Measurements from ENCODE around the gene PNMA8A. TPM values are rescaled to one million over a fixed set of nuclear protein-coding genes. Genes with fewer than 3 reads are reported as not detected.

PNMA8A gene
- total and polyA plus RNA-seq, 2 donors (not counting 1 experiment from before 2014, with no cell fraction given), result not detected

DNA sequence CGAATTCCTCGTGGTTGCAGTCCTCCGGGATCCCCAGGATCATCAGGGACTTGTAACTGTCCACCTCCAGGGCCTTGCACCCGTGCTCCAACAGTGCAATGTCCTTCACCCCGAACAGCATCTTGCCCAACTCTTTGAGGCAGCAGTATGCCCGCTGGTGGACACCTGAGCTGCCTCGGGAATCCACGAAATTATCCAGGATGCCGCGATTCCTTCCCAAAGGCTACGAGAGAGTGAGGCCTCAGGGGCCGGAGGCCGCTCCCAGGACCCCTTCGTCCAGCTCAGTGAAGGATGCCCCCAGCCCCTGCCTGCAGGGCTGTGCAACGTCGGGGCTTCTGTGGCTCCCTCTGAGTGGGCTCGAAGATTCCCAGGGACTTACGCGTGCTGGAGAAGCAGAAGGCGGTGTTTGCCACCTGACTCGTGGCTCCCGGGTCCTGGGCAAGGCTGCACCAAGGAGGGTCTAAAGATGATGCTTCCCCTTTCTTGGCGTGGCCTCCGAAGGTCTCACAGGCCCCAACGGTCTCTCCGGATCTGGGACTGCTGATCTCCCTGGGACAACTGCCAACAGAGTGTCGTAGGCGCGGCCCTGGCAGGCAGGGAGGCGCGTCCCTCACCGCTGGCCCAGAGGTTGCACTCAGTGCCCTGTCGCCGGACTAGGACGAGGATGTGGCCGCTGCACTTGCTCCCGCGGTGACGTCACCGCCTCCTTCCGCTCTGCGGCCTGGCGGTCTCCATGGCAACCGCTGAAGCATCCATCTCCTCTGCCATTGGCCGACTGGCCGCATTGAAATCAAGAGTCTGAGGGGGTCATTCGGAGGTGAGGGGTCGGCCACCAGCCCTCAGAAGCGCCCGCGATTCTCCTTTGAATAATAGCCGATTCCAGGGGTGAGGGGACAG is 42.9 kb downstream of the PNMA8A start, which contains the start of gene PNMA8C:
Gene PNMA8C (minus strand): TSS at position 698 of the 897 bp plus-strand sequence. CDS start 577 bp downstream, at position 121.
- no peaks in the 10 kb centered on the region for H4K20me1 ChIP-seq (ENCODE audit: control insufficient read depth, insufficient read depth, low read length, poor library complexity, severe bottlenecking)
- H3K9me3 ChIP-seq (ENCODE audit: control extremely low read depth in 1 of 3, control insufficient read depth in 2 of 3, insufficient read depth in 1 of 3, low read length in 2 of 3), result peaks cover 0 to 5% (median 0%) of the 10 kb centered on the region in 3 donors
- H3K9ac ChIP-seq (ENCODE audit: low read length), result peak within 1 kb of the TSS; percentile 54
- Mint-ChIP-seq H3K4me1 (peaks cover 21% of the 10 kb centered on the region), H3K9me3 (ENCODE audit: insufficient read depth) (no peaks in the 10 kb centered on the region), H3K27me3 (peaks cover 58% of the 10 kb centered on the region), H3K4me3 (peak within 1 kb of the TSS; percentile 80), H3K27ac (no peak within 1 kb of the TSS)
- H3K27ac ChIP-seq (ENCODE audit: low read length in 2 of 2), result no peak within 1 kb of the TSS
- H3K4me1 ChIP-seq (ENCODE audit: control insufficient read depth in 2 of 2, insufficient read depth in 2 of 2, low read length in 2 of 2), result peaks cover 19 to 21% of the 10 kb centered on the region in 2 donors
- peak within 1 kb of the TSS; percentile 34 for H2AFZ ChIP-seq (ENCODE audit: insufficient read depth, low read depth, low read length, poor library complexity, severe bottlenecking)
- POLR2A ChIA-PET, result no interaction called here
- peaks cover 0 to 48% (median 26%) of the 10 kb centered on the region in 4 experiments for H3K27me3 ChIP-seq (replicated peaks in 1 of 4; ENCODE audit: control extremely low read depth in 1 of 4, control insufficient read depth in 3 of 4, insufficient read depth in 4 of 4, low read length in 3 of 4)
- CTCF ChIA-PET, result no interaction called here
- peak within 1 kb of the TSS; percentile 70 for H3K4me2 ChIP-seq (replicated peaks; ENCODE audit: low read depth, low read length, poor library complexity, severe bottlenecking)
- TF ChIP-seq, protein P1, sequence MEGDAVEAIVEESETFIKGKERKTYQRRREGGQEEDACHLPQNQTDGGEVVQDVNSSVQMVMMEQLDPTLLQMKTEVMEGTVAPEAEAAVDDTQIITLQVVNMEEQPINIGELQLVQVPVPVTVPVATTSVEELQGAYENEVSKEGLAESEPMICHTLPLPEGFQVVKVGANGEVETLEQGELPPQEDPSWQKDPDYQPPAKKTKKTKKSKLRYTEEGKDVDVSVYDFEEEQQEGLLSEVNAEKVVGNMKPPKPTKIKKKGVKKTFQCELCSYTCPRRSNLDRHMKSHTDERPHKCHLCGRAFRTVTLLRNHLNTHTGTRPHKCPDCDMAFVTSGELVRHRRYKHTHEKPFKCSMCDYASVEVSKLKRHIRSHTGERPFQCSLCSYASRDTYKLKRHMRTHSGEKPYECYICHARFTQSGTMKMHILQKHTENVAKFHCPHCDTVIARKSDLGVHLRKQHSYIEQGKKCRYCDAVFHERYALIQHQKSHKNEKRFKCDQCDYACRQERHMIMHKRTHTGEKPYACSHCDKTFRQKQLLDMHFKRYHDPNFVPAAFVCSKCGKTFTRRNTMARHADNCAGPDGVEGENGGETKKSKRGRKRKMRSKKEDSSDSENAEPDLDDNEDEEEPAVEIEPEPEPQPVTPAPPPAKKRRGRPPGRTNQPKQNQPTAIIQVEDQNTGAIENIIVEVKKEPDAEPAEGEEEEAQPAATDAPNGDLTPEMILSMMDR (IDR thresholded peaks at IDR 0.05), result no peak
- TF ChIP-seq EZH2 (IDR thresholded peaks at IDR 0.05; ENCODE audit: borderline replicate concordance, insufficient read depth, low read depth, low read length, poor library complexity, severe bottlenecking), result no peak
- peak within 1 kb of the TSS in 3 of 5 experiments; percentile 23 to 43 (median 34) for H3K4me3 ChIP-seq (ENCODE audit: control extremely low read depth in 1 of 5, extremely low read depth in 1 of 5, insufficient read depth in 1 of 5, low read depth in 2 of 5, low read length in 4 of 5)
- ATAC-seq (ENCODE audit: low read depth), result peak; percentile 31
- intact Hi-C loops (cut with micrococcal nuclease), result no loop called here
- WGBS (ENCODE audit: insufficient coverage), result 28% methylated on average over 48 of the region's 52 CpGs
- no peaks in the 10 kb centered on the region for H3K79me2 ChIP-seq (ENCODE audit: control insufficient read depth, insufficient read depth, low read length)
- H3K36me3 ChIP-seq (replicated peaks in 1 of 2; ENCODE audit: control extremely low read depth in 1 of 2, control insufficient read depth in 1 of 2, extremely low read depth in 1 of 2, insufficient read depth in 2 of 2, low read length in 1 of 2), result no peaks in the 10 kb centered on the region
- DNase-seq, result peak; percentile 68

DNA sequence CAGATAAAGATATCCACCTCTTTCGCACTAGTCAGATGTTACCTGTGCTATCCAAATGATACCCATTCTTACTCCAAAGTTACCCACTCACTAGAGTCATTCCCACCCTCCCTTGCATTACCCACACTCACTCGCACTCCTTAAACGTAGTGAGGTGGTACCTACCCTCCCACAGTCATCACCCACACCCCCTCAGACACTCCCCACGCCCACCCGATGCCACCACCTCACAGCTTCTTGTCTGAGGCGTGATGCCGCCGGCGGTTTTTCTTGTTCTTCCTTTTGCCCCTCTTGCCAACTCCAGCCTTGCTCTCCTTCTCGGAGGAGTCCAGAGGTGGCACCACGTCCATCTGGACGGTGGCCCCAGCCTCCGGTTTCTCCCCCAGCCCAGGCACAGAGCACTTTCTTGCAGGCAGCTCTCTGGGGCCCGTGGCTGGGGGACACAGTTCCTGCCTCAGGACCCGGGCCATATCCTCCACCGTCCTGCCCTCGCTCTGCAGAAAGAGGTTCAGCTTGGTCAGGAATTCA is 43.8 kb downstream of the PNMA8A start:
- no peak for TF ChIP-seq EZH2 (IDR thresholded peaks at IDR 0.05; ENCODE audit: borderline replicate concordance, insufficient read depth, low read depth, low read length, poor library complexity, severe bottlenecking)
- TF ChIP-seq, protein P1 (IDR thresholded peaks at IDR 0.05), result no peak
- Histone ChIP-seq H3K27me3 (replicated peaks in 1 of 4; ENCODE audit: control extremely low read depth in 1 of 4, control insufficient read depth in 3 of 4, insufficient read depth in 4 of 4, low read length in 3 of 4) (peaks cover 0 to 48% (median 26%) of the 10 kb centered on the region in 4 experiments), H3K36me3 (replicated peaks in 1 of 2; ENCODE audit: control extremely low read depth in 1 of 2, control insufficient read depth in 1 of 2, extremely low read depth in 1 of 2, insufficient read depth in 2 of 2, low read length in 1 of 2) (no peaks in the 10 kb centered on the region), H3K4me1 (ENCODE audit: control insufficient read depth in 2 of 2, insufficient read depth in 2 of 2, low read length in 2 of 2) (peaks cover 19 to 21% of the 10 kb centered on the region in 2 donors), H3K27ac (ENCODE audit: low read length in 2 of 2) (no peak overlapping the region), H3K4me3 (ENCODE audit: control extremely low read depth in 1 of 5, extremely low read depth in 1 of 5, insufficient read depth in 1 of 5, low read depth in 2 of 5, low read length in 4 of 5) (no peak overlapping the region), H3K9ac (ENCODE audit: low read length) (no peak overlapping the region), H2AFZ (ENCODE audit: insufficient read depth, low read depth, low read length, poor library complexity, severe bottlenecking) (no peak overlapping the region), H3K79me2 (ENCODE audit: control insufficient read depth, insufficient read depth, low read length) (no peaks in the 10 kb centered on the region), H4K20me1 (ENCODE audit: control insufficient read depth, insufficient read depth, low read length, poor library complexity, severe bottlenecking) (no peaks in the 10 kb centered on the region), H3K9me3 (ENCODE audit: control extremely low read depth in 1 of 3, control insufficient read depth in 2 of 3, insufficient read depth in 1 of 3, low read length in 2 of 3) (peaks cover 0 to 5% (median 0%) of the 10 kb centered on the region in 3 donors), H3K4me2 (replicated peaks; ENCODE audit: low read depth, low read length, poor library complexity, severe bottlenecking) (no peak overlapping the region)
- intact Hi-C loops (cut with micrococcal nuclease), result no loop called here
- no peaks in the 10 kb centered on the region for H3K9me3 Mint-ChIP-seq (ENCODE audit: insufficient read depth)
- ChIA-PET POLR2A (no interaction called here), CTCF (no interaction called here)
- H3K4me1 Mint-ChIP-seq, result peaks cover 21% of the 10 kb centered on the region
- H3K4me3 Mint-ChIP-seq, result peak overlapping the region; percentile 55
- WGBS (ENCODE audit: insufficient coverage), result 84% methylated on average over 17 of the region's 17 CpGs
- H3K27ac Mint-ChIP-seq, result no peak overlapping the region
- H3K27me3 Mint-ChIP-seq, result peaks cover 64% of the 10 kb centered on the region
- DNase-seq, result no peak
- no peak for ATAC-seq (ENCODE audit: low read depth)

All from B cell (primary cell).